ENCODE measurements around the gene ADCK1.
"Not testable (repeated sequence)": the region's sequence is repeated elsewhere in the genome, so short reads cannot be mapped to it uniquely, and the experiment has no call there.

ADCK1 gene

GRCh38 chr14:77897374-77897773, 97.5 kb downstream of the ADCK1 start:
- DNase-seq (ENCODE audit: low spot score in 2 of 2): no peak
- H3K4me1 Mint-ChIP-seq: no peaks in the 10 kb centered on the region
- no peaks in the 10 kb centered on the region for H3K36me3 Mint-ChIP-seq (ENCODE audit: insufficient read depth)
- ATAC-seq (replicated peaks; ENCODE audit: extremely low read depth, poor library complexity, severe bottlenecking): no peak
- no peaks in the 10 kb centered on the region for H3K27me3 Mint-ChIP-seq
- no peaks in the 10 kb centered on the region for H3K9me3 Mint-ChIP-seq
- no peak overlapping the region for H3K27ac Mint-ChIP-seq (ENCODE audit: low read depth)
- no peak overlapping the region for H3K4me3 Mint-ChIP-seq

- Mint-ChIP-seq H3K4me1 (no peaks in the 10 kb centered on the region), H3K9me3 (no peaks in the 10 kb centered on the region), H3K27me3 (no peaks in the 10 kb centered on the region), H3K4me3 (no peak overlapping the region), H3K27ac (ENCODE audit: low read depth) (no peak overlapping the region), H3K36me3 (ENCODE audit: insufficient read depth) (no peaks in the 10 kb centered on the region)
- ATAC-seq (replicated peaks; ENCODE audit: extremely low read depth, poor library complexity, severe bottlenecking) (no peak), DNase-seq (ENCODE audit: low spot score in 2 of 2) (no peak)
Measured at GRCh38 chr14:77902811-77903210, 102.9 kb downstream of the ADCK1 start.

GRCh38 chr14:77903221-77903620, 103.3 kb downstream of the ADCK1 start:
- ATAC-seq (replicated peaks; ENCODE audit: extremely low read depth, poor library complexity, severe bottlenecking) (no peak), DNase-seq (ENCODE audit: low spot score in 2 of 2) (no peak)
- no peak overlapping the region for H3K4me3 Mint-ChIP-seq
- H3K27ac Mint-ChIP-seq (ENCODE audit: low read depth): no peak overlapping the region
- no peaks in the 10 kb centered on the region for H3K27me3 Mint-ChIP-seq
- H3K36me3 Mint-ChIP-seq (ENCODE audit: insufficient read depth): no peaks in the 10 kb centered on the region
- no peaks in the 10 kb centered on the region for H3K9me3 Mint-ChIP-seq
- no peaks in the 10 kb centered on the region for H3K4me1 Mint-ChIP-seq

- ATAC-seq (replicated peaks; ENCODE audit: extremely low read depth, poor library complexity, severe bottlenecking): no peak
- H3K27me3 Mint-ChIP-seq: no peaks in the 10 kb centered on the region
- no peak overlapping the region for H3K4me3 Mint-ChIP-seq
- no peak for DNase-seq (ENCODE audit: low spot score in 2 of 2)
- H3K36me3 Mint-ChIP-seq (ENCODE audit: insufficient read depth): no peaks in the 10 kb centered on the region
- H3K27ac Mint-ChIP-seq (ENCODE audit: low read depth): no peak overlapping the region
- H3K4me1 Mint-ChIP-seq: peaks cover 6% of the 10 kb centered on the region
- no peaks in the 10 kb centered on the region for H3K9me3 Mint-ChIP-seq
Measured at GRCh38 chr14:77903937-77904617, 104.2 kb downstream of the ADCK1 start.

- DNase-seq (ENCODE audit: low spot score in 2 of 2) (no peak), ATAC-seq (replicated peaks; ENCODE audit: extremely low read depth, poor library complexity, severe bottlenecking) (no peak)
- Mint-ChIP-seq H3K9me3 (no peaks in the 10 kb centered on the region), H3K36me3 (ENCODE audit: insufficient read depth) (no peaks in the 10 kb centered on the region), H3K27me3 (no peaks in the 10 kb centered on the region), H3K4me1 (peaks cover 6% of the 10 kb centered on the region), H3K4me3 (no peak overlapping the region), H3K27ac (ENCODE audit: low read depth) (no peak overlapping the region)
Measured at GRCh38 chr14:77906446-77906845, 106.5 kb downstream of the ADCK1 start.

- Mint-ChIP-seq H3K36me3 (ENCODE audit: insufficient read depth) (no peaks in the 10 kb centered on the region), H3K4me3 (no peak overlapping the region), H3K9me3 (no peaks in the 10 kb centered on the region), H3K27me3 (no peaks in the 10 kb centered on the region), H3K4me1 (peaks cover 6% of the 10 kb centered on the region), H3K27ac (ENCODE audit: low read depth) (no peak overlapping the region)
- ATAC-seq (replicated peaks; ENCODE audit: extremely low read depth, poor library complexity, severe bottlenecking): no peak
- no peak for DNase-seq (ENCODE audit: low spot score in 2 of 2)
Measured at GRCh38 chr14:77908847-77909246, 108.9 kb downstream of the ADCK1 start.

GRCh38 chr14:77909911-77910310, 110.0 kb downstream of the ADCK1 start:
- DNase-seq (ENCODE audit: low spot score in 2 of 2) (no peak), ATAC-seq (replicated peaks; ENCODE audit: extremely low read depth, poor library complexity, severe bottlenecking) (no peak)
- Mint-ChIP-seq H3K27me3 (no peaks in the 10 kb centered on the region), H3K4me3 (no peak overlapping the region), H3K4me1 (peaks cover 6% of the 10 kb centered on the region), H3K36me3 (ENCODE audit: insufficient read depth) (no peaks in the 10 kb centered on the region), H3K9me3 (no peaks in the 10 kb centered on the region), H3K27ac (ENCODE audit: low read depth) (no peak overlapping the region)

GRCh38 chr14:77910506-77910905, 110.6 kb downstream of the ADCK1 start:
- H3K4me3 Mint-ChIP-seq: no peak overlapping the region
- no peaks in the 10 kb centered on the region for H3K27me3 Mint-ChIP-seq
- no peak overlapping the region for H3K27ac Mint-ChIP-seq (ENCODE audit: low read depth)
- DNase-seq (ENCODE audit: low spot score in 2 of 2) (no peak), ATAC-seq (replicated peaks; ENCODE audit: extremely low read depth, poor library complexity, severe bottlenecking) (no peak)
- no peaks in the 10 kb centered on the region for H3K36me3 Mint-ChIP-seq (ENCODE audit: insufficient read depth)
- peaks cover 6% of the 10 kb centered on the region for H3K4me1 Mint-ChIP-seq
- no peaks in the 10 kb centered on the region for H3K9me3 Mint-ChIP-seq

- H3K27me3 Mint-ChIP-seq: no peaks in the 10 kb centered on the region
- ATAC-seq (replicated peaks; ENCODE audit: extremely low read depth, poor library complexity, severe bottlenecking) (no peak), DNase-seq (ENCODE audit: low spot score in 2 of 2) (no peak)
- no peak overlapping the region for H3K4me3 Mint-ChIP-seq
- no peaks in the 10 kb centered on the region for H3K9me3 Mint-ChIP-seq
- no peaks in the 10 kb centered on the region for H3K36me3 Mint-ChIP-seq (ENCODE audit: insufficient read depth)
- H3K4me1 Mint-ChIP-seq: peaks cover 6% of the 10 kb centered on the region
- no peak overlapping the region for H3K27ac Mint-ChIP-seq (ENCODE audit: low read depth)
Measured at GRCh38 chr14:77911356-77911755, 111.4 kb downstream of the ADCK1 start.

- Mint-ChIP-seq H3K9me3 (no peaks in the 10 kb centered on the region), H3K27ac (ENCODE audit: low read depth) (no peak overlapping the region)
- DNase-seq (ENCODE audit: low spot score in 2 of 2): no peak
Measured at GRCh38 chr14:77912754-77913556, 113.0 kb downstream of the ADCK1 start.

GRCh38 chr14:77914073-77914721, 114.3 kb downstream of the ADCK1 start:
- ATAC-seq (replicated peaks; ENCODE audit: extremely low read depth, poor library complexity, severe bottlenecking) (no peak), DNase-seq (ENCODE audit: low spot score in 2 of 2) (no peak)
- Mint-ChIP-seq H3K27ac (ENCODE audit: low read depth) (no peak overlapping the region), H3K36me3 (ENCODE audit: insufficient read depth) (no peaks in the 10 kb centered on the region), H3K4me3 (no peak overlapping the region), H3K4me1 (no peaks in the 10 kb centered on the region), H3K27me3 (no peaks in the 10 kb centered on the region), H3K9me3 (no peaks in the 10 kb centered on the region)

More at GRCh38 chr14:77912754-77913556, 113.0 kb downstream of the ADCK1 start:
- Mint-ChIP-seq H3K27me3 (no peaks in the 10 kb centered on the region), H3K4me3 (no peak overlapping the region), H3K4me1 (peaks cover 6% of the 10 kb centered on the region), H3K36me3 (ENCODE audit: insufficient read depth) (no peaks in the 10 kb centered on the region)
- ATAC-seq (replicated peaks; ENCODE audit: extremely low read depth, poor library complexity, severe bottlenecking): no peak

GRCh38 chr14:77915390-77915789, 115.5 kb downstream of the ADCK1 start:
- H3K36me3 Mint-ChIP-seq (ENCODE audit: insufficient read depth); ATAC-seq (replicated peaks; ENCODE audit: extremely low read depth, poor library complexity, severe bottlenecking); H3K27ac Mint-ChIP-seq (ENCODE audit: low read depth); H3K9me3 Mint-ChIP-seq; H3K4me1 Mint-ChIP-seq; H3K27me3 Mint-ChIP-seq; H3K4me3 Mint-ChIP-seq; DNase-seq (ENCODE audit: low spot score in 2 of 2): not testable (repeated sequence)
